Glutamatergic neuron (in vitro differentiated cells): ENCODE results near the gene VPS29. TPM values are rescaled to one million over a fixed set of nuclear protein-coding genes. Genes with fewer than 3 reads are reported as not detected.
"Not testable (repeated sequence)": the region's sequence is repeated elsewhere in the genome, so short reads cannot be mapped to it uniquely, and the experiment has no call there.

Experiments
- DNase-seq: peaks from one replicate; pipeline ENCODE4 v3.0.0; 2022
- H3K27ac Mint-ChIP-seq: one replicate; pipeline ENCODE4 v1.8.0; 2020; ENCODE audit warnings: mild to moderate bottlenecking, mixed read lengths, inconsistent platforms; ENCODE audit not compliant: unreplicated experiment
- H3K27me3 Mint-ChIP-seq: one replicate; pipeline ENCODE4 v1.8.0; 2020; ENCODE audit warnings: mild to moderate bottlenecking, moderate library complexity, mixed read lengths, inconsistent platforms; ENCODE audit not compliant: unreplicated experiment
- H3K36me3 Mint-ChIP-seq: one replicate; pipeline ENCODE4 v1.8.0; 2020; ENCODE audit warnings: mild to moderate bottlenecking, mixed read lengths, inconsistent platforms; ENCODE audit not compliant: unreplicated experiment
- H3K4me1 Mint-ChIP-seq: one replicate; pipeline ENCODE4 v1.8.0; 2020; ENCODE audit warnings: mild to moderate bottlenecking, low read depth, mixed read lengths, inconsistent platforms; ENCODE audit not compliant: unreplicated experiment
- H3K4me3 Mint-ChIP-seq: one replicate; pipeline ENCODE4 v1.8.0; 2020; ENCODE audit warnings: mild to moderate bottlenecking, mixed read lengths, inconsistent platforms; ENCODE audit not compliant: unreplicated experiment
- H3K9me3 Mint-ChIP-seq: one replicate; pipeline ENCODE4 v1.8.0; 2020; ENCODE audit warnings: mild to moderate bottlenecking, moderate library complexity, mixed read lengths, inconsistent platforms; ENCODE audit not compliant: unreplicated experiment
- CTCF ChIP-seq: fragments of 200-600 bp; sonication (generic); IDR thresholded peaks from one replicate; pipeline ENCODE4 v1.5.0; 2021; ENCODE audit not compliant: partially characterized antibody, unreplicated experiment
- total RNA-seq: library from RNA; stranded (reverse); fragmentation: NEBNext Ultra II Directional; extraction: Animal tissue kit (Norgen Biotek cat#: 25700); gene quantifications from one replicate; pipeline ENCODE4 v1.2.1, GENCODE V29; 2021; ENCODE audit not compliant: unreplicated experiment

Gene VPS29
- total RNA-seq, 1 donor from 2014 or later: 94.6 TPM

GRCh38 chr12:110528277-110528839 lies 26.4 kb upstream of the VPS29 start:
- Mint-ChIP-seq H3K4me1 (no peaks in the 10 kb centered on the region), H3K27ac (no peak overlapping the region), H3K4me3 (no peak overlapping the region), H3K36me3 (no peaks in the 10 kb centered on the region), H3K9me3 (peaks cover 2% of the 10 kb centered on the region), H3K27me3 (peaks cover 2% of the 10 kb centered on the region)
- DNase-seq: no peak
- TF ChIP-seq CTCF: no peak

GRCh38 chr12:110520876-110521712 lies 19.2 kb upstream of the VPS29 start:
- not testable (repeated sequence) for H3K4me3 Mint-ChIP-seq, H3K36me3 Mint-ChIP-seq, H3K27ac Mint-ChIP-seq, H3K9me3 Mint-ChIP-seq, DNase-seq, H3K27me3 Mint-ChIP-seq, H3K4me1 Mint-ChIP-seq

GRCh38 chr12:110518014-110518413 lies 16.1 kb upstream of the VPS29 start:
- not testable (repeated sequence) for DNase-seq, H3K4me1 Mint-ChIP-seq, H3K27ac Mint-ChIP-seq, H3K4me3 Mint-ChIP-seq, H3K27me3 Mint-ChIP-seq, H3K9me3 Mint-ChIP-seq, H3K36me3 Mint-ChIP-seq

- no peak for DNase-seq
- Mint-ChIP-seq H3K27me3 (no peaks in the 10 kb centered on the region), H3K27ac (no peak overlapping the region), H3K4me1 (no peaks in the 10 kb centered on the region), H3K36me3 (no peaks in the 10 kb centered on the region), H3K9me3 (no peaks in the 10 kb centered on the region), H3K4me3 (no peak overlapping the region)
- no peak for TF ChIP-seq CTCF
Measured at GRCh38 chr12:110516995-110517394, 15.1 kb upstream of the VPS29 start.

GRCh38 chr12:110514363-110514762 lies 12.5 kb upstream of the VPS29 start:
- Mint-ChIP-seq H3K27ac (no peak overlapping the region), H3K4me3 (no peak overlapping the region), H3K4me1 (no peaks in the 10 kb centered on the region), H3K36me3 (no peaks in the 10 kb centered on the region), H3K27me3 (no peaks in the 10 kb centered on the region), H3K9me3 (no peaks in the 10 kb centered on the region)
- DNase-seq: no peak
- TF ChIP-seq CTCF: no peak

- Mint-ChIP-seq H3K4me3 (no peak overlapping the region), H3K36me3 (no peaks in the 10 kb centered on the region), H3K27ac (no peak overlapping the region), H3K9me3 (no peaks in the 10 kb centered on the region), H3K27me3 (no peaks in the 10 kb centered on the region), H3K4me1 (no peaks in the 10 kb centered on the region)
- no peak for DNase-seq
- TF ChIP-seq CTCF: no peak
Measured at GRCh38 chr12:110513842-110514241, 11.9 kb upstream of the VPS29 start.
